Cardiac fibroblast (primary cell): ENCODE measurements around the gene LRRC36.
"Not testable (repeated sequence)": the region's sequence is repeated elsewhere in the genome, so short reads cannot be mapped to it uniquely, and the experiment has no call there.

Experiments
- DNase-seq, 2 donors: peaks; one replicate each; pipeline versions ENCODE4 v3.0.0 to v3.0.0-alpha.2; 2010; ENCODE audit warnings: low read depth in 2 of 2
- H3K4me3 ChIP-seq, 2 donors: replicated peaks in 1 of 2; 1 replicate in 1 of 2; 2 replicates in 1 of 2; pipeline ENCODE4 v1.5.1; 2011; ENCODE audit warnings: low read depth in 2 of 2, low read length in 2 of 2, mild to moderate bottlenecking in 2 of 2, moderate library complexity in 1 of 2
- TF ChIP-seq, protein P1 (sequence below): IDR thresholded peaks from one replicate; pipeline ENCODE4 v1.5.1; 2011; ENCODE audit warnings: low read depth, mild to moderate bottlenecking, low read length, inconsistent platforms

Gene LRRC36

DNA sequence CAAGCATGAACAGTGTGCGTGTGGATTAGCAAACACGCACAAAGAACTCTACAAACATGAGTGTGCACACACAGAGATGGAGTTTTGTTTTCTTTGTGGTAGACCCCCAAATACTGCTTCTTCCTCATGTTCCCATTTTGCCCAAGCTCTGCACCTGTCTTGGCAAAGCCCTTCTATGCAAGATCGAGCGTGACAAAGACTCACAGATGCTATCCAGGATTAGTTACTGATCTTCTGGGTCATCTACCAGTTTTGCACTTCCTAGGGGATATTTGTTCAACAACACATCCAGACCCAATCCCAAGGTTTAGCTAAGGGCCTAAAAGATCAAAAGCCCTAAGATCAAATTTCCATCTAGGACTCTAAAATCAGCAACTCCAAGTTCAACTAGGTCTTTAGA, 16.0 kb downstream of the LRRC36 start:
- H3K4me3 ChIP-seq: no peak overlapping the region
- TF ChIP-seq, protein P1, sequence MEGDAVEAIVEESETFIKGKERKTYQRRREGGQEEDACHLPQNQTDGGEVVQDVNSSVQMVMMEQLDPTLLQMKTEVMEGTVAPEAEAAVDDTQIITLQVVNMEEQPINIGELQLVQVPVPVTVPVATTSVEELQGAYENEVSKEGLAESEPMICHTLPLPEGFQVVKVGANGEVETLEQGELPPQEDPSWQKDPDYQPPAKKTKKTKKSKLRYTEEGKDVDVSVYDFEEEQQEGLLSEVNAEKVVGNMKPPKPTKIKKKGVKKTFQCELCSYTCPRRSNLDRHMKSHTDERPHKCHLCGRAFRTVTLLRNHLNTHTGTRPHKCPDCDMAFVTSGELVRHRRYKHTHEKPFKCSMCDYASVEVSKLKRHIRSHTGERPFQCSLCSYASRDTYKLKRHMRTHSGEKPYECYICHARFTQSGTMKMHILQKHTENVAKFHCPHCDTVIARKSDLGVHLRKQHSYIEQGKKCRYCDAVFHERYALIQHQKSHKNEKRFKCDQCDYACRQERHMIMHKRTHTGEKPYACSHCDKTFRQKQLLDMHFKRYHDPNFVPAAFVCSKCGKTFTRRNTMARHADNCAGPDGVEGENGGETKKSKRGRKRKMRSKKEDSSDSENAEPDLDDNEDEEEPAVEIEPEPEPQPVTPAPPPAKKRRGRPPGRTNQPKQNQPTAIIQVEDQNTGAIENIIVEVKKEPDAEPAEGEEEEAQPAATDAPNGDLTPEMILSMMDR: no peak
- no peak for DNase-seq

DNA sequence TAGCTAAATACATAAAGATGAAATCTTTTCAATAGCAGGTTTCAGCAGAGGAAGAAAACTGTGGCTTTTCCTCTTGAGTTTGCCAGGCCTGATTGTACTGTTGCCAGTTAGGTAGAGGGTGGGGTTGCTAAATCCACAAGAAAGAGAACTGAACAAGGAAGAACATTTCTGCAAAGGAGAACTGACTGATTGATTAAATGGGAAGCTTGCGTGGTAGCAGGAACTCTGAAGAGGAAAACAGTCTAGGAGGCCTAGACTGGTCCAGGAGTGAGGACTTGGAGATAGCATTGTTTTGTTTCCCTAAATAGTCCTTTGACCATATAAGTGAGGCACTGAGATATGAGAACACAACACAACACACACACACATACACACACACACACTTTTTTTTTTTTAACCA, 18.8 kb downstream of the LRRC36 start:
- no peak for DNase-seq
- H3K4me3 ChIP-seq: no peak overlapping the region
- TF ChIP-seq, protein P1: no peak

DNA sequence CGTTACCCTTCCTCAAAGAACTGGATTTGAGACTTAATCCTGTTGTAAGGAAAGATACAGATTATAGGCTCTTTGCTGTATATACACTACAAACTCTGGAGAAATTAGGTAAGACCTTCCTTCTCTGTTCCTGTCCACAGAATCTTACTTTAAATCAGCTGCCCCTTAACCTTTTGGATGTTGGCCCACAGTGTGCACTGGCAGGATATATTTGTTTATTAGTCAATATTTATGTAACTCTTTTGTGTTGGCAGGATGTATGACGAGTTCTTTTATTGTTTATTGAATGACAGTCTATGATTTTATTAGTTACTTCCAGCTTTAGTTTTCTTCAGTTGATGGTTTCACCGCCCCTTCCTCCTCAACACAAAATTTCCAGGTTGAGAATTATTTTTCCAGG, 19.7 kb downstream of the LRRC36 start:
- peak in 1 of 2 donors; percentile 16 for DNase-seq
- TF ChIP-seq, protein P1: no peak
- H3K4me3 ChIP-seq: no peak overlapping the region

DNA sequence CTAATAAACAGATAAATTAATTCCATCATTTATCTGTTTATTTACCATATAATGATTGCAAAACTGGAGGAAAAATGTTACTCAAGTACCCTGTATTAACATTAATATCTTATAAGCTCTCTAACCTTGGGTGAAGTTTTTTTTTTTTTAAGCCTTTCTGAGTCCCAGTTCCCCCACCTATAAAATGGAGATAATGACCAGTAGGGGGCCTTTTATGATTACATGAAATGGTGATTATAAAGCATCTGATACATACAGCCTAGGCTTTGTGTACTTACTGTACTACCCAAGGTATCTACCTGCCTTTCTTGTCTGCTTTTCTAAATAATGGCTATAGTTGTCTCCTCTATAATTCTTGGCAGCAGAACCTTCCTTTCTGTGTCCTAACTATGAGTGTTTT, 22.6 kb downstream of the LRRC36 start:
- no peak overlapping the region for H3K4me3 ChIP-seq
- DNase-seq: peak; percentile 29 to 54
- TF ChIP-seq, protein P1: peak; percentile 45

DNA sequence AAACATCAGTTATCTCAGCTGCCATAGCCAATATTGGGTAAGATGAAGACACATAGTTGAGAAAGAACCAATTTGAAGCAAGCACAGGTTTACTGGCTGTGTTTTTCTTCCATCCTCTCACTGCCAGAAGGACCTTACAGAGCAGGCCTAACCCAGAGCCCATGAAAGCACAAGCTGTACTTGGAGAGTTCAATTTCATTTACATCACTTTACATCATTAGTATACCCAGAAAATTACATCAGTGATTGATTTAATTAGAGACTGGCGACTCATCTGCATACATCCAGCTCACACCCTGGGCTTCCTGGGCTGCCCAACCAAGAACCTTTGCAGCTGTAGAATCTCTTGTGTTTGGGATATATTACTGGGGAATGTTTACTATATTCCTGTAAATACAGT, 23.7 kb downstream of the LRRC36 start:
- no peak overlapping the region for H3K4me3 ChIP-seq
- no peak for DNase-seq
- TF ChIP-seq, protein P1: no peak

DNA sequence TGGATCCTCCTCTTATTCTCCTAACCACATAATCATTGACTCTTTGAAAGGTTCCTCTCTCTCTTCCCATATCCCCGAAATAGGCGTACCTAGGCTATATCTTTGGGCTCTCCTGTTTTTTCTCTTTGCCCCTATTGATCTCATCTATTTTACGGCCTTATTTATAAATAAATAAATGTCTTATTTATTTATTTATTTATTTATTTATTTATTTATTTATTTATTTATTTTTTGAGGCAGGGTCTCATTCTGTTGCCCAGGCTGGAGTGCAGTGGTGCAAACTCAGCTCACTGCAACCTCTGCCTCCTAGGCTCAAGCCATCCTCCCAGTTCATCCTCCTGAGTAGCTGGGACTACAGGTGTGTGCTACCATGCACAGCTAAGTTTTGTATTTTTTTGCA, 25.8 kb downstream of the LRRC36 start:
- DNase-seq, H3K4me3 ChIP-seq: not testable (repeated sequence)

DNA sequence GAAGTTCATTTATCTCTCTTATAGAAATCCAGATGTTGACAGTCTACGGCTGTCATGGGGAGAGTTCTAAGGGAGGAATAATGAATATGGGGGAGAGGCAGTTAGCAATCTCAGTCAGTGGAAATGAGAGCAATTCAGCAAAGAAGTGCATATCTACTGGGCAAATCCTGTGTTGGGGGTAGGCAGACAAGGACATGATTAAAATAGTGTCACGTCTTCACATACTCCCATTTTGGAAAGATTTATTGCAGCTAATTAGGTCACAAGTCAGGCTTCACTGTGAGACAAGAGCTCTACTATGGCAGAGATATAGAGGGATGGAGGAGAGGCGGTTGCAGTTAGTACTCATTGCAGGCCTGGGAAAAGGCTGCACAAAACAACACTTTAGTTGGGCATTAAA, 29.8 kb downstream of the LRRC36 start:
- no peak overlapping the region for H3K4me3 ChIP-seq
- TF ChIP-seq, protein P1: no peak
- DNase-seq: no peak

DNA sequence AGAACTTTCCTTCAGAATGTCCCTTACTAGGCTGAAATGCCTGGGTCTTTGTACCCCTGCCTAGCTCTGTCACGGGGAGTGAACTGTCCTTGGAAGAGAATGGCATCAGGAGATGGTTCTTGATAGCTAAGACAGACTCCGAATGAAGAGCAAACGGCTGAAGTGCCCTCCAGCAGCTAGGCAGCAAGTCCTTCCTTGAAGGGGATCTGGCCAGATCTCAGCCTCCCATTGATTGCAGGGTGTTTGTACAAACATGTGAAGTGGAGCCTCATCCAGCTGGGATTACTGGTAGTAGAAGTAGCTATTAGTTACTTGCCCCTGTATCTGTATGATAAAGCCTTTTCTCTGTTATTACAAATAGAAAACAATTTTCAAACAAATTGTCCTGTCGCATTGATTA, 30.9 kb downstream of the LRRC36 start:
- DNase-seq: no peak
- H3K4me3 ChIP-seq: no peak overlapping the region
- TF ChIP-seq, protein P1: no peak

DNA sequence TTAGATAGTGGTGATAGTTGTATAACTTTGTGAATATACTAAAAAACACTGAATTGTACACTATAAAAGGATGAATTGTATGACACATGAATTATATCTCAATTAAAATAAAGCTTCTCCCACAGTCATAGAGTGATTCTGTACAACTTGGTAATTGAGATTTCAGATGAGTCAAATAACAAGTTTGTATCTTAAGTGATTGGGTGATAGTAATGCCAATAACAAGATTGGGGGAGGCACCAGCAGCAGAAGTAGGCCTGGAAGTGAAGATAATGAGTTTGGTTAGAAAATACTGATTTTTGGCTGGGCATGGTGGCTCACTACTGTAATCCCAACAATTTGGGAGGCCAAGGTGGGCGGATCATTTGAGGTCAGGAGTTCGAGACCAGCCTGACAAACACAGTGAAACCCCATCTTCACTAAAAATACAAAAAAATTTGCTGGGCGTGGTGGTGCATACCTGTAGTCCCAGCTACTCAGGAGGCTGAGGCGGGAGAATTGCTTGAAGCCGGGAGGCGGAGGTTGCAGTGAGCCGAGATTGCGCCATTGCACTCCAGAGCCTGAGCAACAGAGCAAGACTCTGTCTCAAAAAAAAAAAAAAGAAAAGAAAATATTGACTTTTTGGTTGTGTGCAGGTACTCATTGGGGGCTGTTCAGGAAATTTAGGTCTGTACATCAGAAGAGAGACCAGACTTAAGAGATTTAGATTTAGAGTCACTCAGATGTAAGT, 33.1 kb downstream of the LRRC36 start:
- DNase-seq, H3K4me3 ChIP-seq: not testable (repeated sequence)
